K562 (cell line): ENCODE measurements around the gene B3GAT3. TPM values are rescaled to one million over a fixed set of nuclear protein-coding genes. Genes with fewer than 3 reads are reported as not detected.

Source experiments
- MGA ChIP-seq: fragments of 450-650 bp; IDR thresholded peaks from 2 replicates; pipeline ENCODE4 v1.6.1; 2016; ENCODE audit warnings: mild to moderate bottlenecking, moderate library complexity
- NR2C2 ChIP-seq, 2 experiments: fragments of 200-800 bp in 1 of 2; sonication (Bioruptor generic) in 1 of 2; sonication (generic) in 1 of 2; formaldehyde crosslinking in 1 of 2; IDR thresholded peaks; 2 replicates each; pipeline versions ENCODE4 v1.6.1 to v1.8.0; 2016 to 2022; ENCODE audit warnings: mild to moderate bottlenecking in 1 of 2, missing compliant biosample characterization in 1 of 2, missing genetic modification characterization in 1 of 2, missing genetic modification reagents in 1 of 2
- RFX5 ChIP-seq: IDR thresholded peaks from 2 replicates; pipeline ENCODE4 v1.6.1; 2011; ENCODE audit warnings: low read depth, mild to moderate bottlenecking, improper control_type of control experiment, low read length
- ZNF280B ChIP-seq: fragments of 250-450 bp; sonication (Bioruptor Pico); IDR thresholded peaks from 2 replicates; pipeline ENCODE4 v1.5.1; 2021; ENCODE audit warnings: mild to moderate bottlenecking
- ZNF551 ChIP-seq: fragments of 250-450 bp; sonication (Bioruptor Pico); IDR thresholded peaks from 2 replicates; pipeline ENCODE4 v1.5.0; 2021; ENCODE audit warnings: mild to moderate bottlenecking, moderate library complexity
- polyA plus RNA-seq, 8 experiments: library from polyadenylated mRNA; depleted of rRNA in 4 of 8; stranded (reverse) in 5 of 8; unstranded in 3 of 8; fragments of >200 nt; fragmentation: Nextera tagmentation in 2 of 8; fragmentation: Illumina TruSeq in 1 of 8; extraction: Ambion mirVana in 2 of 8; extraction: Trizol in 1 of 8; gene quantifications; 2 replicates each; pipeline versions ENCODE4 v1.2.1 to v1.2.3, GENCODE V29; 2011 to 2014; ENCODE audit warnings: inconsistent platforms in 1 of 8, missing spikeins in 1 of 8
- total RNA-seq, 7 experiments: library from RNA; depleted of rRNA in 6 of 7; stranded (reverse); fragments of >200 nt in 6 of 7; fragmentation: Illumina TruSeq in 2 of 7; extraction: Trizol in 2 of 7; gene quantifications; 2 replicates each; pipeline versions ENCODE4 v1.2.1 to v1.2.3, GENCODE V29; 2011 to 2021; ENCODE audit warnings: low replicate concordance in 1 of 7
- TF ChIP-seq, protein P1 (sequence below): sonication (generic); formaldehyde crosslinking; IDR thresholded peaks from 2 replicates; pipeline ENCODE4 v1.8.1; 2023; ENCODE audit warnings: mild to moderate bottlenecking, missing genetic modification reagents
- TF ChIP-seq, protein P2 (sequence below): fragments of 450-650 bp; formaldehyde crosslinking; IDR thresholded peaks from 2 replicates; pipeline ENCODE4 v1.4.0; 2020; ENCODE audit warnings: mild to moderate bottlenecking, moderate library complexity

Gene B3GAT3
- total and polyA plus RNA-seq, 9 of the 15 experiments (the other 6 are each of a cell fraction or from before 2014, with no cell fraction given) = 0.30 to 64.0 (median 21.4) TPM

DNA sequence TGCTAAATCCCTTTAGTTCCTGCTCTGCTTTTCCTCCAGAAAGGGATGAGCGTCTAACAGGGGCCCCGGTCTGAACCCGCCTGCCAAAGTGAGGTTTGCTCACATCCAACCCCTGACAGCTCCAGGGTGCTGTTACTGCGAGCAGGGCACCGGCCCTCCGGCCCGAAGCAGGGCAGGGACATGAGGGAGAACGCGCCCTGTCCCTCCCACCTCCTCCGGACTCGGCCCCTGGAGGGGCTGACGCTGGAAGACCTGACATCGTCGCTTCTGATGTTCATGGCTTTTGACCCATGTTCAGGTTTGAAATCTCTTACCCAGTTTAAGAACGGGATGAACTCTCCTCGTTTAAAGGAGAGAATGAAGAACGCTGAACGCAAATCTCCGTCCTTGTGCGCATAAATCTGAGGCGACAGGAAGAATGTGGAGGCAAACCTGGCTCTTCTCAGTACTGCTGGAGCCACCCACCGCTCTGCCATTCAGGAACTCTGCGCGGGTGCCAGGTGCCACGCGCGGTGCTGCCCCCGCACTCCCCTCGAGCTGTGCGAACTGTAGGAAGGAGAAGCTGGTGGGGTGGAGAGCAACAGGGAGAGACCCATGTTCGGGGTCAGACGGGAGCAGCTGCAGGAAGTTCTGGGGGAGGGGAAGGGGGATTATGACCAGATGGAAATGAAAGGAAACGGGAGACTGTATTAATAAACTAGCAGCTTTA, 47.3 kb downstream of the B3GAT3 start (continued):
- TF ChIP-seq ZNF280B (CRISPR knock-in tag) (no peak; the same call in 1 of the 2 replicates), NR2C2 (CRISPR knock-in tag; IDR thresholded peaks at IDR 0.05) (0 out of 2 replicates have a peak, but pooled peaks have one; percentile 30), NR2C2 (tag; IDR thresholded peaks at IDR 0.05) (peak; percentile 67), MGA (no peak), RFX5 (no peak), ZNF551 (no peak)
- TF ChIP-seq, protein P1, sequence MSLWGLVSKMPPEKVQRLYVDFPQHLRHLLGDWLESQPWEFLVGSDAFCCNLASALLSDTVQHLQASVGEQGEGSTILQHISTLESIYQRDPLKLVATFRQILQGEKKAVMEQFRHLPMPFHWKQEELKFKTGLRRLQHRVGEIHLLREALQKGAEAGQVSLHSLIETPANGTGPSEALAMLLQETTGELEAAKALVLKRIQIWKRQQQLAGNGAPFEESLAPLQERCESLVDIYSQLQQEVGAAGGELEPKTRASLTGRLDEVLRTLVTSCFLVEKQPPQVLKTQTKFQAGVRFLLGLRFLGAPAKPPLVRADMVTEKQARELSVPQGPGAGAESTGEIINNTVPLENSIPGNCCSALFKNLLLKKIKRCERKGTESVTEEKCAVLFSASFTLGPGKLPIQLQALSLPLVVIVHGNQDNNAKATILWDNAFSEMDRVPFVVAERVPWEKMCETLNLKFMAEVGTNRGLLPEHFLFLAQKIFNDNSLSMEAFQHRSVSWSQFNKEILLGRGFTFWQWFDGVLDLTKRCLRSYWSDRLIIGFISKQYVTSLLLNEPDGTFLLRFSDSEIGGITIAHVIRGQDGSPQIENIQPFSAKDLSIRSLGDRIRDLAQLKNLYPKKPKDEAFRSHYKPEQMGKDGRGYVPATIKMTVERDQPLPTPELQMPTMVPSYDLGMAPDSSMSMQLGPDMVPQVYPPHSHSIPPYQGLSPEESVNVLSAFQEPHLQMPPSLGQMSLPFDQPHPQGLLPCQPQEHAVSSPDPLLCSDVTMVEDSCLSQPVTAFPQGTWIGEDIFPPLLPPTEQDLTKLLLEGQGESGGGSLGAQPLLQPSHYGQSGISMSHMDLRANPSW (CRISPR knock-in tag) = no peak
- TF ChIP-seq, protein P2, sequence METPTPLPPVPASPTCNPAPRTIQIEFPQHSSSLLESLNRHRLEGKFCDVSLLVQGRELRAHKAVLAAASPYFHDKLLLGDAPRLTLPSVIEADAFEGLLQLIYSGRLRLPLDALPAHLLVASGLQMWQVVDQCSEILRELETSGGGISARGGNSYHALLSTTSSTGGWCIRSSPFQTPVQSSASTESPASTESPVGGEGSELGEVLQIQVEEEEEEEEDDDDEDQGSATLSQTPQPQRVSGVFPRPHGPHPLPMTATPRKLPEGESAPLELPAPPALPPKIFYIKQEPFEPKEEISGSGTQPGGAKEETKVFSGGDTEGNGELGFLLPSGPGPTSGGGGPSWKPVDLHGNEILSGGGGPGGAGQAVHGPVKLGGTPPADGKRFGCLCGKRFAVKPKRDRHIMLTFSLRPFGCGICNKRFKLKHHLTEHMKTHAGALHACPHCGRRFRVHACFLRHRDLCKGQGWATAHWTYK (CRISPR knock-in tag) = 0 out of 2 replicates have a peak, but pooled peaks have one; percentile 16
